SK-N-SH (cell line): ENCODE measurements around the gene NARS2.

ENCODE experiments used
- EP300 ChIP-seq, 2 experiments: IDR thresholded peaks; 2 replicates each; pipeline versions ENCODE4 v1.4.0 to v1.6.1; 2012; ENCODE audit warnings: borderline replicate concordance in 1 of 2, low read depth in 1 of 2, low read length in 1 of 2
- FOXJ3 ChIP-seq: sonication (generic); formaldehyde crosslinking; IDR thresholded peaks from 2 replicates; pipeline ENCODE4 v1.5.1; 2020; ENCODE audit warnings: mild to moderate bottlenecking, missing genetic modification reagents
- GABPA ChIP-seq: IDR thresholded peaks from 2 replicates; pipeline ENCODE4 v1.4.0; 2012; ENCODE audit warnings: low read depth, mild to moderate bottlenecking
- JUND ChIP-seq: IDR thresholded peaks from 2 replicates; pipeline ENCODE4 v1.4.0; 2012
- NRF1 ChIP-seq: IDR thresholded peaks from 2 replicates; pipeline ENCODE4 v1.6.1; 2012; ENCODE audit warnings: low read depth, mild to moderate bottlenecking, low read length
- POLR2AphosphoS5 ChIP-seq: IDR thresholded peaks from 2 replicates; pipeline ENCODE4 v1.6.1; 2012; ENCODE audit warnings: low read depth, low read length
- RAD21 ChIP-seq: IDR thresholded peaks from 2 replicates; pipeline ENCODE4 v1.6.1; 2012; ENCODE audit warnings: mild to moderate bottlenecking, low read length
- TEAD4 ChIP-seq: IDR thresholded peaks from 2 replicates; pipeline ENCODE4 v1.4.0; 2012; ENCODE audit warnings: mild to moderate bottlenecking, borderline replicate concordance; ENCODE audit not compliant: insufficient read depth
- TF ChIP-seq, protein P1 (sequence below): IDR thresholded peaks from 2 replicates; pipeline ENCODE4 v1.4.0; 2012; ENCODE audit warnings: low read depth
- TF ChIP-seq, protein P2 (sequence below): fragments of 200-600 bp; sonication (generic); IDR thresholded peaks from 2 replicates; pipeline ENCODE4 v1.6.1; 2017; ENCODE audit warnings: antibody characterized with exemption, mild to moderate bottlenecking, moderate library complexity
- TF ChIP-seq, protein P3 (sequence below): IDR thresholded peaks from 2 replicates; pipeline ENCODE4; 2012
- TF ChIP-seq, protein P4 (sequence below): IDR thresholded peaks from 2 replicates; pipeline ENCODE4 v1.4.0; 2012; ENCODE audit warnings: low read depth, borderline replicate concordance
- TF ChIP-seq, protein P5 (sequence below): IDR thresholded peaks from 2 replicates; pipeline ENCODE4 v1.4.0; 2012; ENCODE audit warnings: low read depth, borderline replicate concordance
- TF ChIP-seq, protein P6 (sequence below): IDR thresholded peaks from 2 replicates; pipeline ENCODE4 v1.6.1; 2012; ENCODE audit warnings: mild to moderate bottlenecking, low read depth, low read length, moderate library complexity

DNA sequence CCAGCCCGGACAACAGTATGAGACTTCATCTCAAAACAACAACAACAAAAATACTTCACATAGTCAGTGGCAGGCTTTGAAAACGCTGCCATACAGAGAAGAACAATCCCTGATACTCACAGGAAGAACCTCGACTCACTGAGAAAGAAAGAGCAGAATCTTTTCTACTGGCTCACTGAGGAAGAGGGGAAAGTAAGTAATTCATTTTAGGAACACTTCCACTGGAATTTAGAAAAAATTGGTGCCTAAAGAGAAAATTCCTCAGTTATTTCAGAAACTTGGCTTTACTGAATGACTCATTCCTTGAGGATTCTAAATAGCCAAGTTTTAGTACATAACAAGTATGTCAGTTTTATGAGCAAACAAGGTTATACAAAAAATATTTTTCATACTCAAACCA, 12.3 kb downstream of the NARS2 start:
- TF ChIP-seq, protein P1, sequence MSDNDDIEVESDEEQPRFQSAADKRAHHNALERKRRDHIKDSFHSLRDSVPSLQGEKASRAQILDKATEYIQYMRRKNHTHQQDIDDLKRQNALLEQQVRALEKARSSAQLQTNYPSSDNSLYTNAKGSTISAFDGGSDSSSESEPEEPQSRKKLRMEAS = no peak
- TF ChIP-seq POLR2AphosphoS5 (no peak), RAD21 (no peak), FOXJ3 (CRISPR knock-in tag) (no peak), EP300 (IDR thresholded peaks at IDR 0.05; ENCODE audit: borderline replicate concordance in 1 of 2, low read depth in 1 of 2, low read length in 1 of 2) (peak in 1 of 2 experiments; percentile 34; a peak in 1 of 4 replicates), GABPA (no peak), JUND (peak; percentile 53; the same call in 1 of the 2 replicates), TEAD4 (peak; percentile 28; the same call in 1 of the 2 replicates), NRF1 (no peak)
- TF ChIP-seq, protein P2, sequence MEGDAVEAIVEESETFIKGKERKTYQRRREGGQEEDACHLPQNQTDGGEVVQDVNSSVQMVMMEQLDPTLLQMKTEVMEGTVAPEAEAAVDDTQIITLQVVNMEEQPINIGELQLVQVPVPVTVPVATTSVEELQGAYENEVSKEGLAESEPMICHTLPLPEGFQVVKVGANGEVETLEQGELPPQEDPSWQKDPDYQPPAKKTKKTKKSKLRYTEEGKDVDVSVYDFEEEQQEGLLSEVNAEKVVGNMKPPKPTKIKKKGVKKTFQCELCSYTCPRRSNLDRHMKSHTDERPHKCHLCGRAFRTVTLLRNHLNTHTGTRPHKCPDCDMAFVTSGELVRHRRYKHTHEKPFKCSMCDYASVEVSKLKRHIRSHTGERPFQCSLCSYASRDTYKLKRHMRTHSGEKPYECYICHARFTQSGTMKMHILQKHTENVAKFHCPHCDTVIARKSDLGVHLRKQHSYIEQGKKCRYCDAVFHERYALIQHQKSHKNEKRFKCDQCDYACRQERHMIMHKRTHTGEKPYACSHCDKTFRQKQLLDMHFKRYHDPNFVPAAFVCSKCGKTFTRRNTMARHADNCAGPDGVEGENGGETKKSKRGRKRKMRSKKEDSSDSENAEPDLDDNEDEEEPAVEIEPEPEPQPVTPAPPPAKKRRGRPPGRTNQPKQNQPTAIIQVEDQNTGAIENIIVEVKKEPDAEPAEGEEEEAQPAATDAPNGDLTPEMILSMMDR = no peak
- TF ChIP-seq, protein P3, sequence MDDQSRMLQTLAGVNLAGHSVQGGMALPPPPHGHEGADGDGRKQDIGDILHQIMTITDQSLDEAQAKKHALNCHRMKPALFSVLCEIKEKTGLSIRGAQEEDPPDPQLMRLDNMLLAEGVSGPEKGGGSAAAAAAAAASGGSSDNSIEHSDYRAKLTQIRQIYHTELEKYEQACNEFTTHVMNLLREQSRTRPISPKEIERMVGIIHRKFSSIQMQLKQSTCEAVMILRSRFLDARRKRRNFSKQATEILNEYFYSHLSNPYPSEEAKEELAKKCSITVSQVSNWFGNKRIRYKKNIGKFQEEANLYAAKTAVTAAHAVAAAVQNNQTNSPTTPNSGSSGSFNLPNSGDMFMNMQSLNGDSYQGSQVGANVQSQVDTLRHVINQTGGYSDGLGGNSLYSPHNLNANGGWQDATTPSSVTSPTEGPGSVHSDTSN = no peak
- TF ChIP-seq, protein P4, sequence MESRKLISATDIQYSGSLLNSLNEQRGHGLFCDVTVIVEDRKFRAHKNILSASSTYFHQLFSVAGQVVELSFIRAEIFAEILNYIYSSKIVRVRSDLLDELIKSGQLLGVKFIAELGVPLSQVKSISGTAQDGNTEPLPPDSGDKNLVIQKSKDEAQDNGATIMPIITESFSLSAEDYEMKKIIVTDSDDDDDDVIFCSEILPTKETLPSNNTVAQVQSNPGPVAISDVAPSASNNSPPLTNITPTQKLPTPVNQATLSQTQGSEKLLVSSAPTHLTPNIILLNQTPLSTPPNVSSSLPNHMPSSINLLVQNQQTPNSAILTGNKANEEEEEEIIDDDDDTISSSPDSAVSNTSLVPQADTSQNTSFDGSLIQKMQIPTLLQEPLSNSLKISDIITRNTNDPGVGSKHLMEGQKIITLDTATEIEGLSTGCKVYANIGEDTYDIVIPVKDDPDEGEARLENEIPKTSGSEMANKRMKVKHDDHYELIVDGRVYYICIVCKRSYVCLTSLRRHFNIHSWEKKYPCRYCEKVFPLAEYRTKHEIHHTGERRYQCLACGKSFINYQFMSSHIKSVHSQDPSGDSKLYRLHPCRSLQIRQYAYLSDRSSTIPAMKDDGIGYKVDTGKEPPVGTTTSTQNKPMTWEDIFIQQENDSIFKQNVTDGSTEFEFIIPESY = no peak
- TF ChIP-seq, protein P5, sequence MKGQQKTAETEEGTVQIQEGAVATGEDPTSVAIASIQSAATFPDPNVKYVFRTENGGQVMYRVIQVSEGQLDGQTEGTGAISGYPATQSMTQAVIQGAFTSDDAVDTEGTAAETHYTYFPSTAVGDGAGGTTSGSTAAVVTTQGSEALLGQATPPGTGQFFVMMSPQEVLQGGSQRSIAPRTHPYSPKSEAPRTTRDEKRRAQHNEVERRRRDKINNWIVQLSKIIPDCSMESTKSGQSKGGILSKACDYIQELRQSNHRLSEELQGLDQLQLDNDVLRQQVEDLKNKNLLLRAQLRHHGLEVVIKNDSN = no peak
- TF ChIP-seq, protein P6, sequence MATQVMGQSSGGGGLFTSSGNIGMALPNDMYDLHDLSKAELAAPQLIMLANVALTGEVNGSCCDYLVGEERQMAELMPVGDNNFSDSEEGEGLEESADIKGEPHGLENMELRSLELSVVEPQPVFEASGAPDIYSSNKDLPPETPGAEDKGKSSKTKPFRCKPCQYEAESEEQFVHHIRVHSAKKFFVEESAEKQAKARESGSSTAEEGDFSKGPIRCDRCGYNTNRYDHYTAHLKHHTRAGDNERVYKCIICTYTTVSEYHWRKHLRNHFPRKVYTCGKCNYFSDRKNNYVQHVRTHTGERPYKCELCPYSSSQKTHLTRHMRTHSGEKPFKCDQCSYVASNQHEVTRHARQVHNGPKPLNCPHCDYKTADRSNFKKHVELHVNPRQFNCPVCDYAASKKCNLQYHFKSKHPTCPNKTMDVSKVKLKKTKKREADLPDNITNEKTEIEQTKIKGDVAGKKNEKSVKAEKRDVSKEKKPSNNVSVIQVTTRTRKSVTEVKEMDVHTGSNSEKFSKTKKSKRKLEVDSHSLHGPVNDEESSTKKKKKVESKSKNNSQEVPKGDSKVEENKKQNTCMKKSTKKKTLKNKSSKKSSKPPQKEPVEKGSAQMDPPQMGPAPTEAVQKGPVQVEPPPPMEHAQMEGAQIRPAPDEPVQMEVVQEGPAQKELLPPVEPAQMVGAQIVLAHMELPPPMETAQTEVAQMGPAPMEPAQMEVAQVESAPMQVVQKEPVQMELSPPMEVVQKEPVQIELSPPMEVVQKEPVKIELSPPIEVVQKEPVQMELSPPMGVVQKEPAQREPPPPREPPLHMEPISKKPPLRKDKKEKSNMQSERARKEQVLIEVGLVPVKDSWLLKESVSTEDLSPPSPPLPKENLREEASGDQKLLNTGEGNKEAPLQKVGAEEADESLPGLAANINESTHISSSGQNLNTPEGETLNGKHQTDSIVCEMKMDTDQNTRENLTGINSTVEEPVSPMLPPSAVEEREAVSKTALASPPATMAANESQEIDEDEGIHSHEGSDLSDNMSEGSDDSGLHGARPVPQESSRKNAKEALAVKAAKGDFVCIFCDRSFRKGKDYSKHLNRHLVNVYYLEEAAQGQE = no peak
